ENCODE results near the gene TRIM40.
"Not testable (repeated sequence)": the region's sequence is repeated elsewhere in the genome, so short reads cannot be mapped to it uniquely, and the experiment has no call there.

Gene TRIM40

DNA sequence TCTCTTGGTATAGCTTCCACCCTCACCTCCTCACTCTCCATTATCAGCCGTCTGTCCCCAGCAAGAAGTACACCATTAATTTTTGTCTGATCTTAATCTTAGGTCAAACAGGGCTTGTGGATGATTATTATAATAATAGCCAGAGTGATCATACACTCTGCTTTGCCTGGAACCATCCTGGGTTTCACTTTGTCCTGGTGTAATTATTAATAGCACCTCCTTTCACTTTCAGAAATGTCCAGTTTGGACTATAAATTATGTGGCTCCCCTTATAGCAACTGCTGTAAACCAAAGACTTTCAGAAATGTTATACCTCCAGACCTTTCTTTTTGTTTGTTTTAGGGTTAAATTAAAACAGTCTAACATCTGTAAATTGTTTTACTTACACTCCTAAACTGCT lies 22.1 kb upstream of the TRIM40 start:
- no peak for DNase-seq

DNA sequence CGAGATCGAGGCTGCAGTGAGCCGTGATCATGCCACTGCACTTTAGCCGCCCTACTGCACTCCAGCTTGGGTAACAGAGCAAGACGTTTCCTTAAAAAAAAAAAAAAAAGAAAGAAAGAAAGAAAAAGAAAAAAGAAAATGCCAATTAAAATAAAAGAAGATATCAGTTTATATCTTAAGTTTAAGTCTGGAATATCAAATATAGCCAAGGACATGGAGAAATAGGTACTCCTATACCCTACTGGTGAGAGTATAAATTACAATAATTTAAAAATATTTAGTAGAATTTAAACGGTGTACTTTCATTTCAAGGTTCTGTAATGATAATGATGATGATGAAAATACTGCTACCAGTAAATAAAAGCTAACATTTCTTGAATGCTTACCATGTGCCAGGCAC lies 19.2 kb upstream of the TRIM40 start:
- DNase-seq: no peak

GRCh38 chr6:30118691-30119090 lies 17.2 kb upstream of the TRIM40 start:
- not testable (repeated sequence) for DNase-seq

DNA sequence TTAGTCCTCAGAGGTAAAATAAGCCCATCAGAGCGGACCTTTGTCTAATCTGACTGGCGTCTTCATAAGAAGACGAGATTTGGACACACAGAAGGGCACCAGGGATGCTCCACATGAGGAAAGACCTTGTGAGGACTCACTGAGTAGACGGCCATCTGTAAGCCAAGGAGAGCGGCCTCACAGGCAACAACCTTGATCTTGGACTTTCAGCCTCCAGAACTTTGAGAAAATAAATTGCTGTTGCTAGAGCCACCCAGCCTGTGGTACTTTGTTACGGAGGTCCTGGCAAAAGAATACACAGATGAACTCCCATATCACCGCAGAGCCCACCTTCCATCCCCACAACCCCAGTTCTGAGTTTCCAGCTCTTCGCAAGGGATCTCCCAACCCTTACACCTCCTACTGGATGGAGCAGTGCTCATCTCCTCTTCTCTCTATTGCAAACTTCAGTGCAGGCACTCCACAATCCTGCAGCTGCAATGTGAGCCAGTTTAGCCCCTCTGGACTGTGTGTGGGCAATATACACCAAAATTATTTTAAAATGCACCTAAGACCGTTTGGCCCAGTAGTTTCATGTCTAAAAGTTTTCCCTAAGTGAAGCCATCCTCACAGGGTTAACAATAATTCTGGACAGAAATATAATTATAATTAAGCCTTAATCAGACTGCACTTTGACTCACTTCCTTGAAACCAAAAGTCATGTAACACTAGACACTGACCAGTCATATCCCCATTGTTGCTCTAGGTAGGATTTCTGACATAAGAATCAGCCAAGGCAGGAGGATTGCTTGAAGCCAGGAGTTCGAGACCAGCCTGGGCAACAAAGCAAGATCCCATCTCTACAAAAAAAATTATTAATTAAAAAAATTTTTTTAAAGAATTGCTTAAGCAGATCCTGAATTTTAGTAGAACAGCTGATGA lies 14.2 kb upstream of the TRIM40 start:
- no peak for DNase-seq

DNA sequence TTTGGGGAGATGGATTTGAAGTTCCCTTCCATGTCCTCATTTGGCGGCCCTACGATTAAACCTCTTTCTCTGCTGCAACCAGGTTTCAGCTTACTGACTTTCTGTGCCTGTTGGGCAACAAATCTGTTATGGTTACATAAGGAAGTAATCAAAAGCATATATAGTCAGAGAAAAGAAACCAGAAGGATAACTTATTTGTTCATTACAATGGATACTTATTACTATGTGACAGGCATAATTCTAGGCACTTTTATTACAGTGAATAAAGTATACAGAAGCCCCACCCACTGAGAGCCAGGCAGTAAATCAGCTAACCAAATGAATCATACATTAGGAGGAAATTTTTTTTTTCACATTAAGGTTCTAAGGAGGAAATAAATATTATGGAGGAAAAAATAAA lies 13.4 kb upstream of the TRIM40 start:
- DNase-seq: no peak

DNA sequence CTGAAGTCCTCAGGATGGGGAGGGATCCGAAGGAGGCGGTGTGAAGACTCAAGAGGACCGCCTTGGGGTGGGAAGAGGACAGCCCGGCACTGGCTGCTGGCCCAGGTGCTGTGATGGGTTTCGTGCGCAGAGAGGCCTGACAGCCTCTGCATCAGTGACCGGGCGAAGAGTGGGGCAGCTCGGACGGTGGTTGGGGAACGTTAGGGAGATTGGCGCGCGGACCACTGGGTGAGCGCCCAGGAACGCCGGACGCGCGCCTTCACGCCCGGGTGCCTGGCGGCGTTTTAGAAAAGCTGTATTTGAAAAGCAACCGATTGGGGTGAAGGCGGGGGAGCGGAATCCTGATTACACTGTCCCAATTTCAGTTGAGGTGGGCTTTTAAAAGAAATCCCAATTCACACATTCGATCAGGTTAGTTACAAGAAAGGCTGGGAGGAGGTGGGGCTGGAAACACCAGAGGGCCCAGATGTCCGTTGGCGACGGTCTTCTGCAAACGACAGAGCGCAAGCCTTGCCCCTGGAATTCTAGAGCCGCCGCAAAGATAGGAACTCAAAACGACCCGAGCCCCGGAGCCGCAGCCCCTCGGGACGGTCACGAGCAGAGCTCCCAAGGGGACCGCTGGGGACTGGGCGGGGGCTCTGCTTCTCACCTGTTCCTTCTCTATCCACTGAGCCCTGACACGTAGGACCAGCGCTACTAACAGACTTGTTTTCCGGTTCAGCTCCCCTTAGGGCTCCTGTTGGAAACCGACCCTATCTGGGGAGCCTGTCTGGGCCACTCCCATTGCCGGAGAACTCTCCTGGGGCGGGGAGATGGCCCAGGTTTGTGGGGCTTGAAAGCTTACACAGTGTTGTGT lies 8.5 kb upstream of the TRIM40 start:
- DNase-seq: no peak

- no peak for DNase-seq
Observed at GRCh38 chr6:30129265-30130178, 6.4 kb upstream of the TRIM40 start.

DNA sequence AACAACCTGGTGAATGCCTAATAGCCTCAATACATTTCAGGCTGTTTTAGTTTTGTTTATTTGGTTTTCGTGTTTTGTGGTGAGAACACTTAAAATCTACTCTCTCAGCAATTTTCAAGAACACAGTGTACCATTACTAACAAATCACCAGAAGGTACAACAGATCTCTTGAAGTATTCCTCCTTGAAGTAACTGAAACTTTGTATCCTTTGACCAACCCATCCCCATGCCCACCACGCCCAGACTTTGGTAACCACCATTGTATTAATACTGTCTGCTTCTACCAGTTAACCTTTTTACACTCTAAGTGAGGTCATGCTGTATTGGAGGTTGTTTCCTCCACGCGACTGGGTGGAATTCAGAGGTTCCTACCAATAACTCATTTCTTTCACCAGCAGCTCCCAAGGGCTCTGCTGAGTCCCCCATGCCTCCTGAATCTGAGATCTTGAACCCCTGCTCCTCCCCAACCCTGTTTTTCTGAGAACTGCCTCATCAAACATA lies 5.7 kb upstream of the TRIM40 start:
- DNase-seq: no peak

DNA sequence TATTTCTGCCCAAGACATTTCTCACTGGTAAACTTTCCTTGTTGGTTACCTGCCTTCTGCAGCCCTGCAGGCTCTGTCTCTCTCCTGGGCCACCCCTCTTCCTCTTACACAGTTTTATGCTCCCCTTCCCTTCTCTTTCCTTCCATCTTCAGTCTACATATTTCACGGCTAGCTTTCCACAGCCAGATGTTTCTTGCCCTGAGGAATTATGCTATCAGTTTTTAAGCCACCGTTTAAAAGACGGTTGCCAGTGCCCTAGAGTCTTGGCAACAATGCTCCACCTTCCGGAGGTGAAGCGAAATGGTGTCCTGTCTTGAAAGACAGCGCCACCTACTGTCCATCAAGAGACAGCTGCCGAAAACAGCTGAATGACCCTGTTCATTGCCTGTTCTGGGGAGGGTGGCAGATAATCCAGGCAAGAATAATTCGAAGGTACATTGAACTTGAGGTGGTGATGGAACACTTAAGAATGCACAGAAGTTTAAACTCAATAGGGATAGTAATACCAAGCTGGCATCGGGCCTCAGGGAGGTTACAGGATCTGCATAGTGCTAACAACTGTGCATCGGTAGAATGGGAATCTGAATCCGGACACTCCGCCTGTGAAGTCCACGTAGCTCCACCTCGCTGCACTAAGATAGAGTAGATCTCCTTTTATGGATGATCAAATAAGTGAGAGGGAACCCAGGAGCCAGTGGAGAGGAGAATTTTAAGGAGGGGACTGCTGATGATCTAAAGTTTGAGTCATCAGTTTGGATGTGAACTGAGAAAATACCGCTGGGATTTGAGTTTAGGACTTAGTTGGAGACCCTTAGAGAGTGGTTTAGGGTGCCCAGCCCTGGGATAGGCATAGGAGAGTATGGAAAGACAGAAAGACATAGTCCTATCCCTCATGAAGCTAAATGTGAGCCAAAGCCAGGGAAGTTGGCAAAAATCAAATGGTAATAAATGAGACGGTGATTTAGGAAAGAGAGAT lies 4.8 kb upstream of the TRIM40 start:
- peak; percentile 46 for DNase-seq

- no peak for DNase-seq
Observed at GRCh38 chr6:30131947-30132497, 3.9 kb upstream of the TRIM40 start.

GRCh38 chr6:30135147-30135546 lies 793 bp upstream of the TRIM40 start:
- no peak for DNase-seq

- no peak for DNase-seq
Observed at GRCh38 chr6:30136570-30137286, 788 bp downstream of the TRIM40 start.

GRCh38 chr6:30140240-30140639 lies 4.3 kb downstream of the TRIM40 start:
- not testable (repeated sequence) for DNase-seq

DNA sequence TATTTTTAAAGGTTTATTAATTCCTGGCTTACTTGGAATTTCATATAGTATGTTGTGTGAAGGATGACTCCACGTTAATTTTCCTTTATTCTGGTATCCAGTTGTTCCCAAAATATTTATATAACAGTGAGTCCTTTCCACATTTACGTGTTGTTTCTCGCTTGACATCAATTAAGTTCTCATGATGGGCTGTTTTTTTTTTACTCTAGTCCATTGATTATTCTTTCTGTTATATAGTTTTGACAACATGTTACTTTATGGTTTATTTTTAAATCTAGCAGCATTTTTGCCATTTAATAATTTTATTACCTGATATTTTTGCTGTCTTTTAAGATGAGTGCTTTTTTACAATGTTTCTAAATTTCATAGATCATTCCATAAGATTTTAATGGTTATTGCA lies 6.7 kb downstream of the TRIM40 start:
- no peak for DNase-seq

DNA sequence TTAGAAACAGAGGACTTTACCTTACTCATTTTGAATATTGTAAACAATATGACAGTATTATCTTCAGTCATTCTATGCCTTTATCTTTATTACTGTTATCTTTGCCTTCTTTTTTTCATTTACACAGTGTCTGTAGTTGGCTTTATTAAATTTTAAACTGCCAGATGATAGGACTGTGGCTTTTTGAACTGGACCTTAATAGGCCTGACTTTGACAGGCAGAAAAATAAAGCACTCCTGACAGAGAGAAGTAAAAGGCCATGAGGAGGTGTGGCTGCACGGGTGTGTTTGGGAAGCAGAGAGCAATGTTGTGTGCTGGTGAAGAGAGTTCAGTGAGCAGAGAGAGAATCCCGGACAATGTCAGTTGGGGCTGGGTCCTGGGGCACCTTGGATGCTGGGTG lies 7.8 kb downstream of the TRIM40 start:
- no peak for DNase-seq

DNA sequence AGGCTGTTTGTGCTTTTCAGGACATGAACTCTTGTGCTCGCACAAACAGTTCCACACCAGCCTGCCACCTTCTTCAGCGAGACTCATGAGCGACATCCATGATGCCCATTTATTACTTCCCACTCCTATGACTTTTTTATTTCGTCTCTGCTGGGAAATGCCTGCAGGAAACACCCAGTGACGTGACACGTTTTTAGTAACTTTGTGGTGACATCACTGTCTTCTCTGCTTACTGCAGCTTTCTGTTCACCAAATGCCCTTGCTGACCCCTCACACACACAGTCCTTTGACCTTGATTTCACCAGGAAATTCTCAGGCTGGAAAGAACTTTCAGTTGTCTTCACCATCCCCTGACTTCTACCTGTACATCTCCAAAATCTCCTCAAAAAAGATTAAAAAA lies 8.9 kb downstream of the TRIM40 start:
- no peak for DNase-seq

DNA sequence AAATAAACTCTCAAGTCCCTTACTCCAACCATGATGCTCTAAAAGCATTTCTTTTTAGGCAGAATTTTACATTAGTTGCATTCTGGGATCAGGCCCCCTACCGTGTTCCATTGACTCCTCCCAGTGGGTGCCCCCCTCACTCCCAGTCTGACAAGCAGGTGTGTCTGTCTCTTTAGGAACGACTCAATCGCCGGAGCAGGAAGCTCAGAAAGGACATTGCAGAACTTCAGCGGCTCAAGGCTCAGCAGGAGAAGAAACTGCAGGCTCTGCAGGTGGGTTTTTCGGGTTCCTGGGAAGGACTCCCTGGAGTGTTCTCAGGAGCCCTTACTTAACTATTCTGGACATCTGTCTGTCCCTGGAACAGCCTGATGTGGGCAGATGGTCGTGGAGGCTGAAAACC lies 9.9 kb downstream of the TRIM40 start:
- no peak for DNase-seq

- no peak for DNase-seq
Observed at GRCh38 chr6:30147096-30147495, 11.2 kb downstream of the TRIM40 start.

DNA sequence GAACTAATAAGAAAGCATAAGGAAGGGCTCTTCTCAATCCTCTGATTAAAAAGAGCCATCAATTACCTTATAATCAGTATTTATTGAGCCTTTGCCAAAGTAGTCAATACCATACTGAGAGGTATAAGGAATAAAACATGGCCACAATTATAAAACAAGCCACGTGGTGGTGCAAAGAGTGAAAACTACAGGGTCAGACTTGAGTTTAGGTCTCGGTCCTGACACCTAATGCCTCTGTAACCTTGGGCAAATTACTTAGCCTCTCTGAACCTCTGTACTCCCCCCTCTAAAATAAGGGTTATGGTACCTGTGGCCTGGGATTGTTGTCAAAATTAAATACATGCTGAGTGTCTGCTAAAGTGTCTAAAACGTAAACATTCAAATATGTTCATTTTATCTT lies 13.3 kb downstream of the TRIM40 start:
- DNase-seq: no peak

DNA sequence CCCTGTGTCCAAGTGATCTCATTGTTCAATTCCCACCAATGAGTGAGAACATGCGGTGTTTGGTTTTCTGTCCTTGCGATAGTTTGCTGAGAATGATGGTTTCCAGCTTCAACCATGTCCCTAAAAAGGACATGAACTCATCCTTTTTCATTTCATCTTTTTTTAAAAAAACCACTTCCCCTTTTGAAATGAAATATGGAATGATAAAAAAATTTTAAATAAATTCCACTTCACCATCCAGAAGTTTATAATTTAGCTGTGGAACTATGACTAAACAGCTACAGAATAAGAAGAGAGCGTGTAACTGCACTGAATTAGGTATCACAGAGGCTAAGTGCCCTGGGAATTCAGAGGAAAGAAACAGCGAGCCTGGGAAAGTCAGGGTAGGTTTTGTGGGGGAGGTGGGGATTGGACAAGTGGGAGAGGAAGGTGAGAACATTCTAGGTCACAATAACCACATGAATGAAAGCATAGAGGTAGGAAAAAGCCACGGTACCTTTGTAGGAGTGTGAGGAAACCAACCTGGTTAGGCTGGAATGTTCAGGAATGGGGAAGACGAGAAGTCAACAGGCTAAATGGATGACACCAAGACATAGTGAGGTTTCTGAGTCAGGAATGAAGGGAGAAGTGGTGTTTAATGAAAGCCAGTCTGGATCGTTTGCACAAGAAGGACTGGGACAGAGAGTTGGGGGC lies 14.1 kb downstream of the TRIM40 start:
- DNase-seq: no peak

Measured in effector CD8-positive, alpha-beta T cell (primary cell).